ENCODE data around the gene RBM20. TPM values are rescaled to one million over a fixed set of nuclear protein-coding genes. Genes with fewer than 3 reads are reported as not detected.
A peak's percentile ranks its signal among the peaks of the same experiment; 100 is the strongest.
"Not testable (repeated sequence)": the region's sequence is repeated elsewhere in the genome, so short reads cannot be mapped to it uniquely, and the experiment has no call there.

RBM20 gene
- total and polyA plus RNA-seq, 8 donors, result under 0.01 to 6.2 (median 0.59) TPM; not detected in 2

DNA sequence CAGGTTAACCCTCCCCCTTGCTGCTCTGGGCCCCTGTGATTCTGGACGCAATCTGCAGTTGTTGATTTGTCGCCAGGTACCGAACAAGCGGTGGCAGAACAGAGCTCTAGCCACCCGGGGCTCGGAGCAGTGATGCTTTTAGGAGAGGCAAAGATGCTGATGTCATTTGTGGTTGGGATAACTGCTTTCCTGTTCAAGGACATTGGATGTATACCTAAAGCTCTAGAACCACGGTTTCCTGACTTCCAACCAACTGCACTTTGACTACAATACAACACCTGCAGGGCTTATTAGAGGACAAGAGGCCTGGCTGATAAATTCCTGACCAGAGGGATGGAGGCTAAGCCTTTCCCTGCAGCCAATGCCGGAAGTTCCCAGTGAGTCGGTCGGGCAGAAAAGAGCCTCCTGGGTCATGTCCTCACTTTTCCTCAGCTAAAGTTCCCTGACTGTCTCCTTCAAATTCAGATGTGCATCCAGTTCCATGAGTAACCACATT lies 6.5 kb upstream of the RBM20 start:
- H3K27ac ChIP-seq, result peak overlapping the region in 1 of 5 donors; percentile 66
- TF ChIP-seq EP300 (IDR thresholded peaks at IDR 0.05) (no peak), POLR2A (IDR thresholded peaks at IDR 0.05) (no peak), POLR2AphosphoS5 (IDR thresholded peaks at IDR 0.05) (no peak)

DNA sequence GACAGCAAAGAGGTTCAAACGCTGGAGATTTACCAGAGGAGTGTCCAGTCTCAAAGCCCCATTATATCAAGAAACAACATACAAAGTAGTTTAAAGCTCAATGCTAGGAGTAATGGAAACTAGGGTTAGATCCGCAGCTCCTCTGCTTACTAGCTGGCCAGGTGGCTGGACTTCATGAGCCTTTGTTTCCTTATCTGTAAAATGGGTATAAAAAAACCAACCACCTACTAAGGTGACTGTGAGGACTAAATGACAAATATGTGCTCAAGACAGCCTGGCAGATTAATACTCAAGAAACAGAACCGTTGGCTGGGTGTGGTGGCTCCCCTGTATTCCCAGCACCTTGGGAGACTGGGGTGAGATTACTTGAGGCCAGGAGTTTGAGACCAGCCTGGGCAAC lies 5.8 kb upstream of the RBM20 start:
- WGBS, 5 donors, result 72 to 78% (median 76%) methylated on average over 3 of the region's 3 CpGs
- Histone ChIP-seq H3K4me3 (no peak overlapping the region), H3K27me3 (peaks cover 0 to 41% (median 13%) of the 10 kb centered on the region in 3 donors), H3K27ac (peak overlapping the region in 1 of 5 donors; percentile 66), H3K9me3 (no peaks in the 10 kb centered on the region), H3K36me3 (no peaks in the 10 kb centered on the region), H3K4me1 (peaks cover 4 to 13% (median 5%) of the 10 kb centered on the region in 4 donors)
- TF ChIP-seq POLR2A (IDR thresholded peaks at IDR 0.05), result no peak
- TF ChIP-seq POLR2AphosphoS5 (IDR thresholded peaks at IDR 0.05), result no peak
- TF ChIP-seq EP300 (IDR thresholded peaks at IDR 0.05), result no peak
- TF ChIP-seq, protein P1, sequence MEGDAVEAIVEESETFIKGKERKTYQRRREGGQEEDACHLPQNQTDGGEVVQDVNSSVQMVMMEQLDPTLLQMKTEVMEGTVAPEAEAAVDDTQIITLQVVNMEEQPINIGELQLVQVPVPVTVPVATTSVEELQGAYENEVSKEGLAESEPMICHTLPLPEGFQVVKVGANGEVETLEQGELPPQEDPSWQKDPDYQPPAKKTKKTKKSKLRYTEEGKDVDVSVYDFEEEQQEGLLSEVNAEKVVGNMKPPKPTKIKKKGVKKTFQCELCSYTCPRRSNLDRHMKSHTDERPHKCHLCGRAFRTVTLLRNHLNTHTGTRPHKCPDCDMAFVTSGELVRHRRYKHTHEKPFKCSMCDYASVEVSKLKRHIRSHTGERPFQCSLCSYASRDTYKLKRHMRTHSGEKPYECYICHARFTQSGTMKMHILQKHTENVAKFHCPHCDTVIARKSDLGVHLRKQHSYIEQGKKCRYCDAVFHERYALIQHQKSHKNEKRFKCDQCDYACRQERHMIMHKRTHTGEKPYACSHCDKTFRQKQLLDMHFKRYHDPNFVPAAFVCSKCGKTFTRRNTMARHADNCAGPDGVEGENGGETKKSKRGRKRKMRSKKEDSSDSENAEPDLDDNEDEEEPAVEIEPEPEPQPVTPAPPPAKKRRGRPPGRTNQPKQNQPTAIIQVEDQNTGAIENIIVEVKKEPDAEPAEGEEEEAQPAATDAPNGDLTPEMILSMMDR (IDR thresholded peaks at IDR 0.05), result no peak
- intact Hi-C loops (cut with DNase I; ENCODE audit: low total_unique reads), result no loop called here
- DNase-seq, result no peak

More for the DNA sequence above, 6.5 kb upstream of the RBM20 start:
- intact Hi-C loops (cut with DNase I; ENCODE audit: low total_unique reads), result no loop called here
- Histone ChIP-seq H3K9me3 (no peaks in the 10 kb centered on the region), H3K4me1 (peaks cover 0 to 9% (median 0%) of the 10 kb centered on the region in 4 donors), H3K27me3 (peaks cover 0 to 34% (median 6%) of the 10 kb centered on the region in 3 donors), H3K36me3 (no peaks in the 10 kb centered on the region), H3K4me3 (no peak overlapping the region)
- no peak for DNase-seq
- 49 to 57% (median 51%) methylated on average over 10 of the region's 10 CpGs for WGBS, 5 donors

DNA sequence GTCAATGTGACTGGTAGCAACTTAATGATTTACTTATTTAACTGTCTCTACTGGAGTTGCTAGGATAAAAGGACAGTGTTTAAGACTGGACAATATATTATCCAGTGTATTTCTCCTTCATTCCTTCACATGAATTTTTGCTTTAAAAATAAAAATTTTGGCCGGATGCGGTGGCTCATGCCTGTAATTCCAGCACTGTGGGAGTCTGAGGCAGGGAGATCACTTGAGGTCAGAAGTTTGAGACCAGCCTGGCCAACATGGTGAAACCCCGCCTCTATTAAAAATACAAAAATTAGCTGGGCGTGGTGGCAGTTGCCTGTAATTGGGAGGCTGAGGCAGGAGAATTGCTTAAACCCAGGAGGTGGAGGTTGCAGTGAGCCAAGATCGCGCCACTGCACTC lies 5.1 kb upstream of the RBM20 start:
- H3K27ac ChIP-seq; intact Hi-C loops (cut with DNase I; ENCODE audit: low total_unique reads); H3K36me3 ChIP-seq; DNase-seq; H3K4me3 ChIP-seq; H3K9me3 ChIP-seq: not testable (repeated sequence)
- H3K4me1 ChIP-seq, result peaks cover 11 to 20% (median 12%) of the 10 kb centered on the region in 4 donors
- 91 to 97% (median 95%) methylated on average over 6 of the region's 6 CpGs for WGBS, 5 donors
- H3K27me3 ChIP-seq, result peaks cover 1 to 49% (median 20%) of the 10 kb centered on the region in 3 donors

DNA sequence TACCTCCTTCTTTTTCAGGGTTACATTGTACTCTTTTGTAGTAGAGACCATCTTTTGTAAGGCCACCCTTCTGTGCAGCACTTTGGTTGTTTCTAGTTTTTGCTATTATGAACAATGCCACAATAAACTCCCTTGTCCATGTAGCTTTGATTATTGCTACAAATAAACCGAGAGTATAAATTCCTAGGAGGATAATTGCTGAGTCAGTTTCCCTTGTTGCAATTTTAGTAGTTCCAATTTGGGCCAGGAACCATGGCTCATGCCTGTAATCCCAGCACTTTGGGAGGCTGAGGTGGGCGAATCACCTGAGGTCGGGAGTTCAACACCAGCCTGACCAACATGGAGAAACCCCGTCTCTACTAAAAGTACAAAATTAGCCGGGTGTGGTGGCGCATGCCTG lies 4.3 kb upstream of the RBM20 start:
- H3K4me3 ChIP-seq; H3K36me3 ChIP-seq; intact Hi-C loops (cut with DNase I; ENCODE audit: low total_unique reads); H3K9me3 ChIP-seq; H3K27ac ChIP-seq; DNase-seq: not testable (repeated sequence)
- Histone ChIP-seq H3K4me1 (peaks cover 17 to 28% (median 20%) of the 10 kb centered on the region in 4 donors), H3K27me3 (peaks cover 6 to 57% (median 28%) of the 10 kb centered on the region in 3 donors)
- 68 to 99% (median 87%) methylated on average over 4 to 6 of the region's 6 CpGs for WGBS, 5 donors

DNA sequence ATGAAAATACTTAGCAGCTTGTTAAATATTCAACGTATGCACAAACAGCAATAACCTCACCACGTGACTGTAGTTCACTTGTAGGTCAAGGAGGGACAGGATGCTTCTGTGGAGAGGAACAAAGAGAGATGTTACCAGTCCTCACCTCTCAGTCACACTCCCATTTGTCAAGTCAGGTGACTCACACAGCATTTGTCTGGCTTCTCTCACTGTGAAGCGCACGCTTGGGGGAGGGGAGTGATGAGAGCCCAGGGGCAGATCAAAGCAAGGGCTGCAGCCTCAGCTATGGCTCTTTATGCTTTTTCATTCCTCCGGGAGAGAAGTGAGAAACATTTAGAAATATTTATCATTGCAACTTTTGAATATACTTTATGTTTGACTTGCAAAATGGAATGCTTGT lies 2.9 kb upstream of the RBM20 start:
- peaks cover 17 to 32% (median 21%) of the 10 kb centered on the region in 4 donors for H3K4me1 ChIP-seq
- intact Hi-C loops (cut with DNase I; ENCODE audit: low total_unique reads), result no loop called here
- no peak overlapping the region for H3K4me3 ChIP-seq
- DNase-seq, result peak in 1 of 2 donors; percentile 58
- no peak overlapping the region for H3K27ac ChIP-seq
- H3K27me3 ChIP-seq, result peaks cover 6 to 71% (median 42%) of the 10 kb centered on the region in 3 donors
- TF ChIP-seq, protein P1 (IDR thresholded peaks at IDR 0.05), result no peak
- TF ChIP-seq EP300 (IDR thresholded peaks at IDR 0.05) (no peak), POLR2AphosphoS5 (IDR thresholded peaks at IDR 0.05) (no peak), POLR2A (IDR thresholded peaks at IDR 0.05) (no peak)
- 21 to 43% (median 22%) methylated on average over 5 of the region's 5 CpGs for WGBS, 5 donors
- no peaks in the 10 kb centered on the region for H3K36me3 ChIP-seq
- no peaks in the 10 kb centered on the region for H3K9me3 ChIP-seq

All from stomach (tissue), 9 donors.